K562 (cell line): ENCODE results near the gene PPP1R15A. TPM values are rescaled to one million over a fixed set of nuclear protein-coding genes. Genes with fewer than 3 reads are reported as not detected.
"Not testable (repeated sequence)": the region's sequence is repeated elsewhere in the genome, so short reads cannot be mapped to it uniquely, and the experiment has no call there.

Source experiments
- GATAD2A ChIP-seq: fragments of 450-650 bp; IDR thresholded peaks from 2 replicates; pipeline ENCODE4 v1.6.1; 2017
- GATAD2B ChIP-seq: fragments of 450-650 bp; IDR thresholded peaks from 2 replicates; pipeline ENCODE4 v1.6.1; 2017; ENCODE audit warnings: mild to moderate bottlenecking, borderline replicate concordance
- MAZ ChIP-seq, 2 experiments: fragments of 450-650 bp in 1 of 2; sonication (generic) in 1 of 2; formaldehyde crosslinking; IDR thresholded peaks in 1 of 2; conservative IDR thresholded peaks in 1 of 2; 2 replicates each; pipeline versions ENCODE4 v1.4.0 to v1.5.0; 2020; ENCODE audit warnings: mild to moderate bottlenecking in 1 of 2, missing genetic modification reagents in 1 of 2
- MBD2 ChIP-seq: sonication (generic); IDR thresholded peaks from 2 replicates; pipeline ENCODE4 v1.6.1; 2016; ENCODE audit warnings: low read depth, borderline replicate concordance
- MYC ChIP-seq, 2 experiments: fragments of 250-450 bp in 1 of 2; sonication (Bioruptor Pico) in 1 of 2; IDR thresholded peaks; 2 replicates each; pipeline versions ENCODE4 v1.5.1 to v1.6.1; 2012 to 2021; ENCODE audit warnings: low read depth in 2 of 2, borderline replicate concordance in 1 of 2, improper control_type of control experiment in 1 of 2, low read length in 1 of 2, mild to moderate bottlenecking in 1 of 2, moderate library complexity in 1 of 2
- MYNN ChIP-seq, 2 experiments: sonication (generic); formaldehyde crosslinking in 1 of 2; IDR thresholded peaks; 2 replicates each; pipeline versions ENCODE4 v1.5.0 to v1.6.1; 2016 to 2020; ENCODE audit warnings: antibody characterized with exemption in 1 of 2, missing genetic modification reagents in 1 of 2
- TFAP4 ChIP-seq: sonication (generic); formaldehyde crosslinking; IDR thresholded peaks from 2 replicates; pipeline ENCODE4 v1.8.0; 2022; ENCODE audit warnings: missing genetic modification reagents, mild to moderate bottlenecking, moderate library complexity, borderline replicate concordance
- ZMIZ1 ChIP-seq, 2 experiments: fragments of 150-350 bp in 1 of 2; IDR thresholded peaks; 2 replicates each; pipeline ENCODE4 v1.6.1; 2012 to 2016; ENCODE audit warnings: low read depth in 2 of 2, low read length in 2 of 2, mild to moderate bottlenecking in 1 of 2, moderate library complexity in 1 of 2
- ZNF134 ChIP-seq: fragments of 250-450 bp; sonication (Bioruptor Pico); conservative IDR thresholded peaks from 2 replicates; pipeline ENCODE4 v1.4.0; 2020
- polyA plus RNA-seq, 8 experiments: library from polyadenylated mRNA; depleted of rRNA in 4 of 8; stranded (reverse) in 5 of 8; unstranded in 3 of 8; fragments of >200 nt; fragmentation: Nextera tagmentation in 2 of 8; fragmentation: Illumina TruSeq in 1 of 8; extraction: Ambion mirVana in 2 of 8; extraction: Trizol in 1 of 8; gene quantifications; 2 replicates each; pipeline versions ENCODE4 v1.2.1 to v1.2.3, GENCODE V29; 2011 to 2014; ENCODE audit warnings: inconsistent platforms in 1 of 8, missing spikeins in 1 of 8
- total RNA-seq, 7 experiments: library from RNA; depleted of rRNA in 6 of 7; stranded (reverse); fragments of >200 nt in 6 of 7; fragmentation: Illumina TruSeq in 2 of 7; extraction: Trizol in 2 of 7; gene quantifications; 2 replicates each; pipeline versions ENCODE4 v1.2.1 to v1.2.3, GENCODE V29; 2011 to 2021; ENCODE audit warnings: low replicate concordance in 1 of 7
- TF ChIP-seq, protein P1 (sequence below), 2 experiments: fragments of 450-650 bp in 1 of 2; sonication (generic) in 1 of 2; formaldehyde crosslinking in 1 of 2; IDR thresholded peaks; 2 replicates each; pipeline versions ENCODE4 v1.7.1 to v1.9.0; 2016 to 2022; ENCODE audit warnings: inconsistent platforms in 1 of 2, mild to moderate bottlenecking in 1 of 2, missing genetic modification reagents in 1 of 2

Gene PPP1R15A
- total and polyA plus RNA-seq, 9 of the 15 experiments (the other 6 are each of a cell fraction or from before 2014, with no cell fraction given): 0.42 to 73.7 (median 44.0) TPM

- TF ChIP-seq, protein P1, sequence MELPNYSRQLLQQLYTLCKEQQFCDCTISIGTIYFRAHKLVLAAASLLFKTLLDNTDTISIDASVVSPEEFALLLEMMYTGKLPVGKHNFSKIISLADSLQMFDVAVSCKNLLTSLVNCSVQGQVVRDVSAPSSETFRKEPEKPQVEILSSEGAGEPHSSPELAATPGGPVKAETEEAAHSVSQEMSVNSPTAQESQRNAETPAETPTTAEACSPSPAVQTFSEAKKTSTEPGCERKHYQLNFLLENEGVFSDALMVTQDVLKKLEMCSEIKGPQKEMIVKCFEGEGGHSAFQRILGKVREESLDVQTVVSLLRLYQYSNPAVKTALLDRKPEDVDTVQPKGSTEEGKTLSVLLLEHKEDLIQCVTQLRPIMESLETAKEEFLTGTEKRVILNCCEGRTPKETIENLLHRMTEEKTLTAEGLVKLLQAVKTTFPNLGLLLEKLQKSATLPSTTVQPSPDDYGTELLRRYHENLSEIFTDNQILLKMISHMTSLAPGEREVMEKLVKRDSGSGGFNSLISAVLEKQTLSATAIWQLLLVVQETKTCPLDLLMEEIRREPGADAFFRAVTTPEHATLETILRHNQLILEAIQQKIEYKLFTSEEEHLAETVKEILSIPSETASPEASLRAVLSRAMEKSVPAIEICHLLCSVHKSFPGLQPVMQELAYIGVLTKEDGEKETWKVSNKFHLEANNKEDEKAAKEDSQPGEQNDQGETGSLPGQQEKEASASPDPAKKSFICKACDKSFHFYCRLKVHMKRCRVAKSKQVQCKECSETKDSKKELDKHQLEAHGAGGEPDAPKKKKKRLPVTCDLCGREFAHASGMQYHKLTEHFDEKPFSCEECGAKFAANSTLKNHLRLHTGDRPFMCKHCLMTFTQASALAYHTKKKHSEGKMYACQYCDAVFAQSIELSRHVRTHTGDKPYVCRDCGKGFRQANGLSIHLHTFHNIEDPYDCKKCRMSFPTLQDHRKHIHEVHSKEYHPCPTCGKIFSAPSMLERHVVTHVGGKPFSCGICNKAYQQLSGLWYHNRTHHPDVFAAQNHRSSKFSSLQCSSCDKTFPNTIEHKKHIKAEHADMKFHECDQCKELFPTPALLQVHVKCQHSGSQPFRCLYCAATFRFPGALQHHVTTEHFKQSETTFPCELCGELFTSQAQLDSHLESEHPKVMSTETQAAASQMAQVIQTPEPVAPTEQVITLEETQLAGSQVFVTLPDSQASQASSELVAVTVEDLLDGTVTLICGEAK (IDR thresholded peaks at IDR 0.05): 0 out of 2 replicates have a peak, but pooled peaks have one; percentile 11
- TF ChIP-seq, protein P1 (CRISPR knock-in tag; IDR thresholded peaks at IDR 0.05): not testable (repeated sequence)
- TF ChIP-seq GATAD2B (0 out of 2 replicates have a peak, but pooled peaks have one; percentile 34), TFAP4 (CRISPR knock-in tag) (peak; percentile 84), MYC (IDR thresholded peaks at IDR 0.05; ENCODE audit: low read depth, low read length) (peak; percentile 29; the same call in 1 of the 2 replicates), MYC (CRISPR knock-in tag; IDR thresholded peaks at IDR 0.05; ENCODE audit: borderline replicate concordance, low read depth) (peak; percentile 62; the same call in 1 of the 2 replicates), MYNN (IDR thresholded peaks at IDR 0.05) (peak; percentile 88), GATAD2A (peak; percentile 55; the same call in 1 of the 2 replicates), MBD2 (peak; percentile 51; the same call in 1 of the 2 replicates), ZMIZ1 (IDR thresholded peaks at IDR 0.05; ENCODE audit: low read depth in 2 of 2, low read length in 2 of 2) (peak in 1 of 2 experiments; percentile 36; a peak in 1 of 4 replicates), MAZ (CRISPR knock-in tag; conservative IDR thresholded peaks at IDR 0.05 in 1 of 2, IDR thresholded peaks at IDR 0.05 in 1 of 2) (peak; percentile 88 to 89), ZNF134 (CRISPR knock-in tag) (0 out of 2 replicates have a peak, but pooled peaks have one; percentile 35)
- not testable (repeated sequence) for TF ChIP-seq MYNN (CRISPR knock-in tag; IDR thresholded peaks at IDR 0.05)
Measured at GRCh38 chr19:48876043-48876981, 4.1 kb downstream of the PPP1R15A start (continued).
